Right lobe of liver (tissue), 4 donors: ENCODE results near the gene BMP2.

ENCODE experiments used
- POLR2A ChIP-seq: fragments of 450-650 bp; IDR thresholded peaks from one replicate; pipeline ENCODE4 v1.6.1; 2017; ENCODE audit warnings: antibody characterized with exemption, mild to moderate bottlenecking
- TF ChIP-seq, protein P1 (sequence below), 4 donors: fragments of 200-600 bp in 3 of 4; fragments of 450-650 bp in 1 of 4; IDR thresholded peaks; one replicate each; pipeline versions ENCODE4 v1.5.1 to v1.8.0; 2016 to 2022; ENCODE audit warnings: antibody characterized with exemption in 4 of 4, mild to moderate bottlenecking in 2 of 4
- donor health status: DM: no; HTN: no; CAD: no.
- donor health status: DM: no; HTN: no; CAD: no.
- donor health status: DM: no; HTN: yes; CAD: no.

DNA sequence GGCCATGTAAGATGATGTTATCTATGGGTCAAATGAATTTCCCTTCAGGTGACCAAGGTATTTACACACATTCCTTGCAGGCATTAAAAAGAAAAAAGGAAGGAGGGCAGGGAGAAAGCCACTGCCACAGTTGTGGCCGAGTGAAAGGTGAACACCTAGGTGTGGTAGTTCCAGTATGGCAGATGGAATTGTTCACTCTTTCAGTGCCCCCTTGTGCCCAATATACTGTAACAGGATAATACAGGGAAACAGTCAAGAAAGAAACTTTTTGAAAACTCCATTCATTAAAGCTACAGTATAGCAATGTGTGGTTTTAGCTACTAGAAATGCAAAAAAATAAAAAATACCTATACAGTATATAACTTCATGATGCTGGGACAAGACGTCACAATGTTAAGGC lies 52.1 kb downstream of the BMP2 start:
- TF ChIP-seq, protein P1, sequence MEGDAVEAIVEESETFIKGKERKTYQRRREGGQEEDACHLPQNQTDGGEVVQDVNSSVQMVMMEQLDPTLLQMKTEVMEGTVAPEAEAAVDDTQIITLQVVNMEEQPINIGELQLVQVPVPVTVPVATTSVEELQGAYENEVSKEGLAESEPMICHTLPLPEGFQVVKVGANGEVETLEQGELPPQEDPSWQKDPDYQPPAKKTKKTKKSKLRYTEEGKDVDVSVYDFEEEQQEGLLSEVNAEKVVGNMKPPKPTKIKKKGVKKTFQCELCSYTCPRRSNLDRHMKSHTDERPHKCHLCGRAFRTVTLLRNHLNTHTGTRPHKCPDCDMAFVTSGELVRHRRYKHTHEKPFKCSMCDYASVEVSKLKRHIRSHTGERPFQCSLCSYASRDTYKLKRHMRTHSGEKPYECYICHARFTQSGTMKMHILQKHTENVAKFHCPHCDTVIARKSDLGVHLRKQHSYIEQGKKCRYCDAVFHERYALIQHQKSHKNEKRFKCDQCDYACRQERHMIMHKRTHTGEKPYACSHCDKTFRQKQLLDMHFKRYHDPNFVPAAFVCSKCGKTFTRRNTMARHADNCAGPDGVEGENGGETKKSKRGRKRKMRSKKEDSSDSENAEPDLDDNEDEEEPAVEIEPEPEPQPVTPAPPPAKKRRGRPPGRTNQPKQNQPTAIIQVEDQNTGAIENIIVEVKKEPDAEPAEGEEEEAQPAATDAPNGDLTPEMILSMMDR (IDR thresholded peaks at IDR 0.05), result peak; percentile 43 to 62 (median 51)
- TF ChIP-seq POLR2A, result no peak
